Neural progenitor cell (in vitro differentiated cells): Measurements from ENCODE around the gene GALK1. TPM values are rescaled to one million over a fixed set of nuclear protein-coding genes. Genes with fewer than 3 reads are reported as not detected.

Experiments used
- DNase-seq: peaks from one replicate; pipeline ENCODE4 v3.0.0-alpha.2; 2016; ENCODE audit warnings: low spot score
- H2AFZ ChIP-seq: fragments of 200-600 bp; sonication (generic); replicated peaks from 2 replicates; pipeline ENCODE4 v1.6.1; 2016; ENCODE audit warnings: antibody characterized with exemption
- H3F3A ChIP-seq: fragments of 200-600 bp; sonication (generic); 2 replicates; pipeline ENCODE4 v1.6.1; 2016; ENCODE audit warnings: antibody characterized with exemption, low read depth
- H3K27ac ChIP-seq: fragments of 200-600 bp; sonication (generic); 2 replicates; pipeline ENCODE4 v1.5.1; 2016; ENCODE audit warnings: mild to moderate bottlenecking
- H3K27me3 ChIP-seq: fragments of 200-600 bp; sonication (generic); 2 replicates; pipeline ENCODE4 v1.6.1; 2016; ENCODE audit warnings: mild to moderate bottlenecking, moderate library complexity
- H3K36me3 ChIP-seq: fragments of 200-600 bp; sonication (generic); 2 replicates; pipeline ENCODE4 v1.5.1; 2016
- H3K4me1 ChIP-seq: fragments of 200-600 bp; sonication (generic); 2 replicates; pipeline ENCODE4 v1.6.1; 2016; ENCODE audit warnings: mixed run types
- H3K4me2 ChIP-seq: fragments of 200-600 bp; sonication (generic); 2 replicates; pipeline ENCODE4 v1.6.1; 2016
- H3K4me3 ChIP-seq: fragments of 200-600 bp; sonication (generic); 2 replicates; pipeline ENCODE4 v1.5.1; 2016
- H3K79me2 ChIP-seq: fragments of 200-600 bp; sonication (generic); 2 replicates; pipeline ENCODE4 v1.6.1; 2016; ENCODE audit warnings: low read depth
- H3K9ac ChIP-seq: fragments of 200-600 bp; sonication (generic); 2 replicates; pipeline ENCODE4 v1.6.1; 2016
- H3K9me3 ChIP-seq: fragments of 200-600 bp; sonication (generic); 2 replicates; pipeline ENCODE4 v1.5.1; 2016; ENCODE audit warnings: low read depth
- H4K20me1 ChIP-seq: fragments of 200-600 bp; sonication (generic); 2 replicates; pipeline ENCODE4 v1.6.1; 2016; ENCODE audit warnings: low read depth
- H3K27ac Mint-ChIP-seq: 3 replicates; pipeline ENCODE4 v1.8.0; 2021; ENCODE audit warnings: mixed read lengths
- H3K27me3 Mint-ChIP-seq: 2 replicates; pipeline ENCODE4 v1.8.0; 2022; ENCODE audit warnings: low read depth, mild to moderate bottlenecking, inconsistent platforms, moderate library complexity, mixed read lengths; ENCODE audit not compliant: insufficient read depth
- H3K36me3 Mint-ChIP-seq: 3 replicates; pipeline ENCODE4 v1.8.0; 2021; ENCODE audit warnings: mixed read lengths
- H3K4me1 Mint-ChIP-seq: 3 replicates; pipeline ENCODE4 v1.8.0; 2021; ENCODE audit warnings: mixed read lengths
- H3K4me3 Mint-ChIP-seq: 3 replicates; pipeline ENCODE4 v1.8.0; 2021; ENCODE audit warnings: mild to moderate bottlenecking, moderate library complexity, mixed read lengths
- H3K9me3 Mint-ChIP-seq: 3 replicates; pipeline ENCODE4 v1.8.0; 2020; ENCODE audit warnings: mixed read lengths
- EZH2 ChIP-seq: fragments of 200-600 bp; sonication (generic); IDR thresholded peaks from 2 replicates; pipeline ENCODE4 v1.6.1; 2017; ENCODE audit warnings: antibody characterized with exemption, mild to moderate bottlenecking, moderate library complexity
- EZH2phosphoT487 ChIP-seq: fragments of 200-600 bp; sonication (generic); IDR thresholded peaks from 2 replicates; pipeline ENCODE4 v1.6.1; 2017; ENCODE audit warnings: antibody characterized with exemption
- total RNA-seq: library from RNA; depleted of rRNA; stranded (reverse); fragments of >200 nt; gene quantifications from 2 replicates; pipeline ENCODE4 v1.2.3, GENCODE V29; 2015; ENCODE audit warnings: low replicate concordance
- TF ChIP-seq, protein P1 (sequence below): fragments of 200-600 bp; sonication (generic); IDR thresholded peaks from 2 replicates; pipeline ENCODE4 v1.5.1; 2017; ENCODE audit warnings: antibody characterized with exemption, mild to moderate bottlenecking

The GALK1 gene
- total RNA-seq, 1 donor from 2014 or later, result 6.5 TPM

DNA sequence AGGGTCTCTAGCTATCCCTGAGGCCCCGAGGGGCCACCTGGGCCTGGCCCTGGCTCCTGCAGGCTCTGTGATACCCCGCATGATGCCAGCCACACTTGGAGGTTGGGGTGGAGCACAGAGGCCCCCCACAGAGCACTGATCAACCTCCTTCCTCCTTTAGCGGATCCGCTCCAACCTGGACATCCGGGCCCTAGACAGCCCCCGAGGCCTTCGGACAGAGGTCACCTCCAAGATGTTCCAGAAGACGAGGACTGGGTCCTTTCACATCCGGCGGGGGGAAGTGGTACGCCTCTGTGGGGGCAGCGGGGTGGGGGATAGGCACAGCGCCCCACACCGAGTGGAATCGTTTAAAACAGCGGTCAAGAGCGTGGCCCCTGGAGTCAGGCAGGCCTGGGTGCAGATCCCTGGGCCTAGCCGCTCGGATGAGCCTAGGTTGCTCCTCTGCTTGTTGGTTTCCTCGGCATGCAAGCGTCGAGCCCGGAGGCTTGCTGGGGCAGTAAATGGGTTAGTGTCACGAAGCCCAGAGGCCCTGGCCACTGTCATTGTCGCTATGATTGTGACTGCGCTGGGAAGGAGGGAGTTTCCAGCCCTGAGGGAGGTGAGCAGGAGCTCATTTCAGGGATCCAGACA lies 33.8 kb downstream of the GALK1 start:
- H3K4me1 ChIP-seq, result no peaks in the 10 kb centered on the region
- H3K4me3 ChIP-seq, result no peak overlapping the region
- H3K4me3 Mint-ChIP-seq, result no peak overlapping the region
- no peaks in the 10 kb centered on the region for H3K27me3 ChIP-seq
- no peaks in the 10 kb centered on the region for H3K36me3 Mint-ChIP-seq
- no peaks in the 10 kb centered on the region for H3K79me2 ChIP-seq
- H3K27ac Mint-ChIP-seq, result no peak overlapping the region
- no peak overlapping the region for H3K9ac ChIP-seq
- H3K9me3 Mint-ChIP-seq, result no peaks in the 10 kb centered on the region
- no peak overlapping the region for H3K4me2 ChIP-seq
- no peaks in the 10 kb centered on the region for H4K20me1 ChIP-seq
- no peak for DNase-seq
- H3F3A ChIP-seq, result no peaks in the 10 kb centered on the region
- no peaks in the 10 kb centered on the region for H3K36me3 ChIP-seq
- H3K4me1 Mint-ChIP-seq, result no peaks in the 10 kb centered on the region
- H3K27ac ChIP-seq, result no peak overlapping the region
- peaks cover 19% of the 10 kb centered on the region for H3K27me3 Mint-ChIP-seq
- H2AFZ ChIP-seq, result no peak overlapping the region
- TF ChIP-seq EZH2phosphoT487 (no peak), EZH2 (no peak)
- TF ChIP-seq, protein P1, sequence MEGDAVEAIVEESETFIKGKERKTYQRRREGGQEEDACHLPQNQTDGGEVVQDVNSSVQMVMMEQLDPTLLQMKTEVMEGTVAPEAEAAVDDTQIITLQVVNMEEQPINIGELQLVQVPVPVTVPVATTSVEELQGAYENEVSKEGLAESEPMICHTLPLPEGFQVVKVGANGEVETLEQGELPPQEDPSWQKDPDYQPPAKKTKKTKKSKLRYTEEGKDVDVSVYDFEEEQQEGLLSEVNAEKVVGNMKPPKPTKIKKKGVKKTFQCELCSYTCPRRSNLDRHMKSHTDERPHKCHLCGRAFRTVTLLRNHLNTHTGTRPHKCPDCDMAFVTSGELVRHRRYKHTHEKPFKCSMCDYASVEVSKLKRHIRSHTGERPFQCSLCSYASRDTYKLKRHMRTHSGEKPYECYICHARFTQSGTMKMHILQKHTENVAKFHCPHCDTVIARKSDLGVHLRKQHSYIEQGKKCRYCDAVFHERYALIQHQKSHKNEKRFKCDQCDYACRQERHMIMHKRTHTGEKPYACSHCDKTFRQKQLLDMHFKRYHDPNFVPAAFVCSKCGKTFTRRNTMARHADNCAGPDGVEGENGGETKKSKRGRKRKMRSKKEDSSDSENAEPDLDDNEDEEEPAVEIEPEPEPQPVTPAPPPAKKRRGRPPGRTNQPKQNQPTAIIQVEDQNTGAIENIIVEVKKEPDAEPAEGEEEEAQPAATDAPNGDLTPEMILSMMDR, result no peak
- no peaks in the 10 kb centered on the region for H3K9me3 ChIP-seq

DNA sequence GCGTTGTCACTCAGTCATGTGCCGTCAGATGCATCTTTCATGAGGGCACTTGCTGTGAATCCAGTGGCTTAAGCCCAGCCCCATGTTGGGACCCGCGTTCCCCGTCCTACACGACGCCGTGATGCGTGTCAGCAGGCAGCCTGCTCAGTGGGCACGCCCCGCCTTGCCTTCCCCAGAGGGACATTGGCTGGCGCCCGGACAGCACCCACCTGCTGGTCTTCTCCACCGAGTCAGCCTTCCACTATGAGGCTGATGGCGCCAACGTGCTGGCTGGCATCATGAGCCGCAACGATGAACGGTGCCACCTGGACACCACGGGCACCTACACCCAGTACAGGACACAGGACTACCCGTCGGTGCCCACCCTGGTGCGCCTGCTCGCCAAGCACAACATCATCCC lies 34.9 kb downstream of the GALK1 start:
- Mint-ChIP-seq H3K36me3 (no peaks in the 10 kb centered on the region), H3K4me1 (no peaks in the 10 kb centered on the region), H3K27ac (no peak overlapping the region), H3K4me3 (no peak overlapping the region), H3K27me3 (peaks cover 19% of the 10 kb centered on the region), H3K9me3 (no peaks in the 10 kb centered on the region)
- no peaks in the 10 kb centered on the region for H4K20me1 ChIP-seq
- H3K79me2 ChIP-seq, result no peaks in the 10 kb centered on the region
- no peaks in the 10 kb centered on the region for H3F3A ChIP-seq
- H3K9ac ChIP-seq, result no peak overlapping the region
- no peak overlapping the region for H3K27ac ChIP-seq
- H3K4me3 ChIP-seq, result no peak overlapping the region
- DNase-seq, result no peak
- H3K4me1 ChIP-seq, result no peaks in the 10 kb centered on the region
- TF ChIP-seq EZH2phosphoT487 (no peak), EZH2 (no peak)
- TF ChIP-seq, protein P1, result no peak
- no peaks in the 10 kb centered on the region for H3K27me3 ChIP-seq
- H3K4me2 ChIP-seq, result no peak overlapping the region
- no peaks in the 10 kb centered on the region for H3K9me3 ChIP-seq
- no peaks in the 10 kb centered on the region for H3K36me3 ChIP-seq
- no peak overlapping the region for H2AFZ ChIP-seq

DNA sequence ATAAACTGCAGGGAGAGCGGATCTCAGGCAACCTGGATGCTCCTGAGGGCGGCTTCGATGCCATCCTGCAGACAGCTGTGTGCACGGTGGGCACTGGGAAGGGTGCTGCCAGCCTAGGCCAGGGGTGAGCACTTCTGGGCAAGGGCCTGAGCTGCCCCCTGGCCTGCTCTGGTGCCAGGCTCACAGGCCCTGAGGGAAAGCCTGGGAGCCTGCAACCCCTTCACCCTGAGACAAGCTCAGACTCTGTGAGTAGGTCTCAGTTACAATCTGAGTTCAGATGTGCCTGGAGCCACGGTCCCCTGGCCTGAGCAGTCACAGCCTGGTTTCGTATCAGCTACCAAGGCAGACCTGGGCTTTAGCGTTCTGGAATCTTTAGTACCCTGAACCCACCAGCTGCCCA lies 35.6 kb downstream of the GALK1 start:
- H3K79me2 ChIP-seq, result no peaks in the 10 kb centered on the region
- no peak overlapping the region for H3K4me3 ChIP-seq
- no peaks in the 10 kb centered on the region for H3K36me3 ChIP-seq
- H3K9ac ChIP-seq, result no peak overlapping the region
- no peaks in the 10 kb centered on the region for H3K27me3 ChIP-seq
- no peak overlapping the region for H3K27ac Mint-ChIP-seq
- peaks cover 17% of the 10 kb centered on the region for H3K27me3 Mint-ChIP-seq
- no peaks in the 10 kb centered on the region for H3F3A ChIP-seq
- no peaks in the 10 kb centered on the region for H3K4me1 Mint-ChIP-seq
- no peak overlapping the region for H3K4me2 ChIP-seq
- H2AFZ ChIP-seq, result no peak overlapping the region
- no peak for DNase-seq
- no peak overlapping the region for H3K4me3 Mint-ChIP-seq
- no peaks in the 10 kb centered on the region for H3K4me1 ChIP-seq
- TF ChIP-seq EZH2phosphoT487, result no peak
- TF ChIP-seq EZH2, result no peak
- TF ChIP-seq, protein P1, result no peak
- H3K9me3 ChIP-seq, result no peaks in the 10 kb centered on the region
- no peaks in the 10 kb centered on the region for H3K36me3 Mint-ChIP-seq
- no peaks in the 10 kb centered on the region for H3K9me3 Mint-ChIP-seq
- H4K20me1 ChIP-seq, result no peaks in the 10 kb centered on the region
- no peak overlapping the region for H3K27ac ChIP-seq
